CD4-positive, alpha-beta T cell treated with Interleukin-6 at 100 ng/mL for 8 hours (primary cell): ENCODE measurements around the gene FAM210B.
"Not testable (repeated sequence)": the region's sequence is repeated elsewhere in the genome, so short reads cannot be mapped to it uniquely, and the experiment has no call there.

Source experiments
- DNase-seq: peaks from one replicate; pipeline ENCODE4 v3.0.0-alpha.2; 2020; ENCODE audit warnings: mixed read lengths, low spot score

FAM210B gene

GRCh38 chr20:56360908-56361205 lies 2.1 kb downstream of the FAM210B start:
- no peak for DNase-seq

- no peak for DNase-seq
Observed at GRCh38 chr20:56361900-56362299, 3.1 kb downstream of the FAM210B start.

GRCh38 chr20:56362833-56363413 lies 4.1 kb downstream of the FAM210B start:
- DNase-seq = no peak

GRCh38 chr20:56363491-56363890 lies 4.7 kb downstream of the FAM210B start:
- DNase-seq = no peak

- no peak for DNase-seq
Observed at GRCh38 chr20:56368351-56369134, 9.8 kb downstream of the FAM210B start.

GRCh38 chr20:56369179-56369578 lies 10.4 kb downstream of the FAM210B start:
- DNase-seq = no peak

- no peak for DNase-seq
Observed at GRCh38 chr20:56371977-56372376, 13.2 kb downstream of the FAM210B start.

GRCh38 chr20:56372850-56373249 lies 14.1 kb downstream of the FAM210B start:
- DNase-seq = no peak

- DNase-seq = no peak
Observed at GRCh38 chr20:56373942-56374341, 15.2 kb downstream of the FAM210B start.

- no peak for DNase-seq
Observed at GRCh38 chr20:56376331-56376730, 17.6 kb downstream of the FAM210B start.

- no peak for DNase-seq
Observed at GRCh38 chr20:56378386-56378785, 19.6 kb downstream of the FAM210B start.

- no peak for DNase-seq
Observed at GRCh38 chr20:56380375-56380774, 21.6 kb downstream of the FAM210B start.

GRCh38 chr20:56381501-56381900 lies 22.7 kb downstream of the FAM210B start:
- no peak for DNase-seq

- no peak for DNase-seq
Observed at GRCh38 chr20:56382696-56383095, 23.9 kb downstream of the FAM210B start.

- DNase-seq = no peak
Observed at GRCh38 chr20:56383334-56383733, 24.6 kb downstream of the FAM210B start.

GRCh38 chr20:56385130-56385529 lies 26.4 kb downstream of the FAM210B start:
- no peak for DNase-seq

- DNase-seq = no peak
Observed at GRCh38 chr20:56386219-56386618, 27.4 kb downstream of the FAM210B start.

GRCh38 chr20:56388882-56389281 lies 30.1 kb downstream of the FAM210B start:
- DNase-seq = no peak

- no peak for DNase-seq
Observed at GRCh38 chr20:56389807-56390206, 31.0 kb downstream of the FAM210B start.

GRCh38 chr20:56390396-56390795 lies 31.6 kb downstream of the FAM210B start:
- not testable (repeated sequence) for DNase-seq

GRCh38 chr20:56391037-56391436 lies 32.3 kb downstream of the FAM210B start:
- DNase-seq = no peak

GRCh38 chr20:56391596-56392131 lies 32.9 kb downstream of the FAM210B start:
- DNase-seq = no peak

- DNase-seq = peak; percentile 99
Observed at GRCh38 chr20:56392132-56392880, 33.5 kb downstream of the FAM210B start, which contains the start of the genes AURKA and CSTF1. TSS of gene AURKA (minus strand) at chr20:56392215. CDS start at chr20:56388197, 4,018 bp downstream. TSS of gene CSTF1 (plus strand) at chr20:56392645. CDS start at chr20:56395553, 2,908 bp downstream.
